Measurements from ENCODE around the gene APOBEC3B.
"Not testable (repeated sequence)": the region's sequence is repeated elsewhere in the genome, so short reads cannot be mapped to it uniquely, and the experiment has no call there.

Gene APOBEC3B

GRCh38 chr22:39037071-39037470 is 54.9 kb downstream of the APOBEC3B start:
- not testable (repeated sequence) for DNase-seq

- no peak for DNase-seq
Observed at GRCh38 chr22:39039306-39040126, 57.4 kb downstream of the APOBEC3B start.

GRCh38 chr22:39040155-39040537 is 58.0 kb downstream of the APOBEC3B start:
- DNase-seq = not testable (repeated sequence)

- peak; percentile 38 for DNase-seq
Observed at GRCh38 chr22:39040538-39041296, 58.6 kb downstream of the APOBEC3B start, which contains the start of gene APOBEC3F. Gene APOBEC3F, plus strand, starts transcription at chr22:39040864. Its CDS starts 97 bp downstream, at chr22:39040961.

GRCh38 chr22:39041908-39042307 is 59.8 kb downstream of the APOBEC3B start:
- no peak for DNase-seq
